ENCODE measurements around the gene APOOL.

- no peak for TF ChIP-seq CTCF (conservative IDR thresholded peaks at IDR 0.05 in 1 of 2, IDR thresholded peaks at IDR 0.05 in 1 of 2; ENCODE audit: low read depth in 1 of 2, low read length in 2 of 2)
- no peak for TF ChIP-seq EZH2 (IDR thresholded peaks at IDR 0.05; ENCODE audit: low read length, missing control alignments)
Observed at GRCh38 chrX:85140964-85141363, 137.3 kb downstream of the APOOL start.

All from fibroblast of lung (primary cell).